K562 (cell line): ENCODE results near the gene TAOK2. TPM values are rescaled to one million over a fixed set of nuclear protein-coding genes. Genes with fewer than 3 reads are reported as not detected.

ENCODE experiments used
- BDP1 ChIP-seq: IDR thresholded peaks from 3 replicates; pipeline ENCODE4 v1.6.1; 2011; ENCODE audit not compliant: insufficient read length, insufficient read depth
- BHLHE40 ChIP-seq: IDR thresholded peaks from 2 replicates; pipeline ENCODE4 v1.6.1; 2011; ENCODE audit warnings: low read length, improper control_type of control experiment
- E2F3 ChIP-seq: fragments of 250-450 bp; sonication (Bioruptor Pico); IDR thresholded peaks from 2 replicates; pipeline ENCODE4 v1.4.0; 2020; ENCODE audit warnings: mild to moderate bottlenecking
- FOXA3 ChIP-seq, 2 experiments: fragments of 450-650 bp in 1 of 2; sonication (generic) in 1 of 2; formaldehyde crosslinking; IDR thresholded peaks in 1 of 2; conservative IDR thresholded peaks in 1 of 2; 2 replicates each; pipeline versions ENCODE4 v1.4.0 to v1.8.0; 2020 to 2022; ENCODE audit warnings: mild to moderate bottlenecking in 2 of 2, missing genetic modification reagents in 1 of 2
- MECOM ChIP-seq: fragments of 250-450 bp; sonication (Bioruptor Pico); IDR thresholded peaks from 2 replicates; pipeline ENCODE4 v1.8.0; 2022; ENCODE audit warnings: inconsistent platforms
- MIER1 ChIP-seq: fragments of 450-650 bp; IDR thresholded peaks from 2 replicates; pipeline ENCODE4 v1.6.1; 2016; ENCODE audit warnings: antibody characterized with exemption, mild to moderate bottlenecking, low read depth
- POLR2AphosphoS5 ChIP-seq: IDR thresholded peaks from 2 replicates; pipeline ENCODE4 v1.6.1; 2011; ENCODE audit warnings: mild to moderate bottlenecking, low read depth, low read length, moderate library complexity; ENCODE audit not compliant: control insufficient read depth, insufficient read depth
- SMAD4 ChIP-seq: fragments of 250-450 bp; sonication (Bioruptor Pico); conservative IDR thresholded peaks from 2 replicates; pipeline ENCODE4 v1.8.0; 2021; ENCODE audit warnings: inconsistent platforms, mild to moderate bottlenecking, moderate library complexity
- ZNF263 ChIP-seq: sonication (generic); formaldehyde crosslinking; IDR thresholded peaks from 2 replicates; pipeline ENCODE4 v1.8.0; 2022; ENCODE audit warnings: mild to moderate bottlenecking, missing genetic modification reagents, borderline replicate concordance
- polyA plus RNA-seq, 8 experiments: library from polyadenylated mRNA; depleted of rRNA in 4 of 8; stranded (reverse) in 5 of 8; unstranded in 3 of 8; fragments of >200 nt; fragmentation: Nextera tagmentation in 2 of 8; fragmentation: Illumina TruSeq in 1 of 8; extraction: Ambion mirVana in 2 of 8; extraction: Trizol in 1 of 8; gene quantifications; 2 replicates each; pipeline versions ENCODE4 v1.2.1 to v1.2.3, GENCODE V29; 2011 to 2014; ENCODE audit warnings: inconsistent platforms in 1 of 8, missing spikeins in 1 of 8
- total RNA-seq, 7 experiments: library from RNA; depleted of rRNA in 6 of 7; stranded (reverse); fragments of >200 nt in 6 of 7; fragmentation: Illumina TruSeq in 2 of 7; extraction: Trizol in 2 of 7; gene quantifications; 2 replicates each; pipeline versions ENCODE4 v1.2.1 to v1.2.3, GENCODE V29; 2011 to 2021; ENCODE audit warnings: low replicate concordance in 1 of 7
- TF ChIP-seq, protein P1 (sequence below): fragments of 150-350 bp; IDR thresholded peaks from 2 replicates; pipeline ENCODE4 v1.6.1; 2014; ENCODE audit warnings: low read depth, mild to moderate bottlenecking, low read length, borderline replicate concordance

Gene TAOK2
- total and polyA plus RNA-seq, 9 of the 15 experiments (the other 6 are each of a cell fraction or from before 2014, with no cell fraction given), result 0.10 to 41.8 (median 13.7) TPM

DNA sequence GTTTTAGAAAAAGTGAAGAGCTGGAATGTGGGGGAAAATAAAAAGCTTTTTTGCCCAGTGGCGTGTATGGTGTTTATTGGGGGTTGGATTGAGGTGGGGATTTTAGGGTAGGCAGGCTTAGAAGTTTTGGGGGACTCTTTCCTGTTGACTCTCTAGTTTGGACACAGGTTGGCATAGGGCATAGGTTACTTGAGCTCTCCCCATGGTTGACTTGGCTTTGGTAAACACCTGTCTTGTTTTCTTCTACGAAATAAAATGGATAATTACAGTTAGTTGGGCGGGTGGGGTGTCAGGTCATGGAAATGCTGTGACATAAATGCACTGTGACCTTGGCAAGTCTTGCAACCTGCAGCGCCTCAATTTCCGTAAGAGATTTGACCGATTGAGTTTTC is 680 bp upstream of the TAOK2 start (continued):
- TF ChIP-seq, protein P1, sequence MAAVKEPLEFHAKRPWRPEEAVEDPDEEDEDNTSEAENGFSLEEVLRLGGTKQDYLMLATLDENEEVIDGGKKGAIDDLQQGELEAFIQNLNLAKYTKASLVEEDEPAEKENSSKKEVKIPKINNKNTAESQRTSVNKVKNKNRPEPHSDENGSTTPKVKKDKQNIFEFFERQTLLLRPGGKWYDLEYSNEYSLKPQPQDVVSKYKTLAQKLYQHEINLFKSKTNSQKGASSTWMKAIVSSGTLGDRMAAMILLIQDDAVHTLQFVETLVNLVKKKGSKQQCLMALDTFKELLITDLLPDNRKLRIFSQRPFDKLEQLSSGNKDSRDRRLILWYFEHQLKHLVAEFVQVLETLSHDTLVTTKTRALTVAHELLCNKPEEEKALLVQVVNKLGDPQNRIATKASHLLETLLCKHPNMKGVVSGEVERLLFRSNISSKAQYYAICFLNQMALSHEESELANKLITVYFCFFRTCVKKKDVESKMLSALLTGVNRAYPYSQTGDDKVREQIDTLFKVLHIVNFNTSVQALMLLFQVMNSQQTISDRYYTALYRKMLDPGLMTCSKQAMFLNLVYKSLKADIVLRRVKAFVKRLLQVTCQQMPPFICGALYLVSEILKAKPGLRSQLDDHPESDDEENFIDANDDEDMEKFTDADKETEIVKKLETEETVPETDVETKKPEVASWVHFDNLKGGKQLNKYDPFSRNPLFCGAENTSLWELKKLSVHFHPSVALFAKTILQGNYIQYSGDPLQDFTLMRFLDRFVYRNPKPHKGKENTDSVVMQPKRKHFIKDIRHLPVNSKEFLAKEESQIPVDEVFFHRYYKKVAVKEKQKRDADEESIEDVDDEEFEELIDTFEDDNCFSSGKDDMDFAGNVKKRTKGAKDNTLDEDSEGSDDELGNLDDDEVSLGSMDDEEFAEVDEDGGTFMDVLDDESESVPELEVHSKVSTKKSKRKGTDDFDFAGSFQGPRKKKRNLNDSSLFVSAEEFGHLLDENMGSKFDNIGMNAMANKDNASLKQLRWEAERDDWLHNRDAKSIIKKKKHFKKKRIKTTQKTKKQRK, result no peak
- no peak for TF ChIP-seq BHLHE40
- no peak for TF ChIP-seq BDP1
- TF ChIP-seq E2F3 (CRISPR knock-in tag), result no peak
- 0 out of 2 replicates have a peak, but pooled peaks have one; percentile 23 for TF ChIP-seq MECOM (CRISPR knock-in tag)
- 0 out of 2 replicates have a peak, but pooled peaks have one; percentile 72 for TF ChIP-seq SMAD4
- TF ChIP-seq MIER1, result 0 out of 2 replicates have a peak, but pooled peaks have one; percentile 20
- TF ChIP-seq POLR2AphosphoS5, result no peak
- TF ChIP-seq FOXA3 (CRISPR knock-in tag; conservative IDR thresholded peaks at IDR 0.05 in 1 of 2, IDR thresholded peaks at IDR 0.05 in 1 of 2), result 0 out of 4 replicates have a peak, but pooled peaks of 1 of the 2 experiments have one; percentile 14
- TF ChIP-seq ZNF263, result no peak
